Embryonic facial prominence (tissue), 1 donor: ENCODE results near the gene WNK1.
"Not testable (repeated sequence)": the region's sequence is repeated elsewhere in the genome, so short reads cannot be mapped to it uniquely, and the experiment has no call there.

Experiments used
- DNase-seq: peaks from one replicate; pipeline ENCODE4 v3.0.0-alpha.2; 2016; ENCODE audit errors: extremely low spot score

WNK1 gene

GRCh38 chr12:779745-780734, 27.7 kb downstream of the WNK1 start:
- DNase-seq, result no peak

GRCh38 chr12:780750-781379, 28.5 kb downstream of the WNK1 start:
- DNase-seq, result no peak

GRCh38 chr12:785706-786105, 33.3 kb downstream of the WNK1 start:
- no peak for DNase-seq

GRCh38 chr12:788288-788687, 35.9 kb downstream of the WNK1 start:
- DNase-seq, result no peak

DNA sequence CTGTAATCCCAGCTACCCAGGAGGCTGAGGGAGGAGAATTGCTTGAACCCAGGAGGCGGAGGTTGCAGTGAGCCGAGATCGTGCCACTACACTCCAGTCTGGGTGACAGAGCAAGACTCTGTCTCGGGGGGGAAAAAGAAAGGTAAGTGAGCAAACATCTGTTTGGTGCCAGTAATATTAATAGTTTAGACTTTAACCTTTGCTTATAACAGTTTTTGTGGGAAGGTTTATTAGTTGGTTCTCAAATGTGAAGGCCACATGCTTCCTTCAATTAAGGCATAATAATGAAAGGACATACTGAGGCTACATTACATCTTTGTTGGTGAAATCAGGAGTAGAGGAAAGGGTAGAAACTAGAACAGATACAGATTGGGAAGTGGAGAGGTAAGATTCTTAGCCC, 36.4 kb downstream of the WNK1 start:
- DNase-seq, result not testable (repeated sequence)

GRCh38 chr12:789852-790563, 37.6 kb downstream of the WNK1 start:
- DNase-seq, result no peak

GRCh38 chr12:790608-791007, 38.2 kb downstream of the WNK1 start:
- DNase-seq, result no peak

- no peak for DNase-seq
These were observed 40.7 kb downstream of the WNK1 start for GRCh38 chr12:793037-793436.

DNA sequence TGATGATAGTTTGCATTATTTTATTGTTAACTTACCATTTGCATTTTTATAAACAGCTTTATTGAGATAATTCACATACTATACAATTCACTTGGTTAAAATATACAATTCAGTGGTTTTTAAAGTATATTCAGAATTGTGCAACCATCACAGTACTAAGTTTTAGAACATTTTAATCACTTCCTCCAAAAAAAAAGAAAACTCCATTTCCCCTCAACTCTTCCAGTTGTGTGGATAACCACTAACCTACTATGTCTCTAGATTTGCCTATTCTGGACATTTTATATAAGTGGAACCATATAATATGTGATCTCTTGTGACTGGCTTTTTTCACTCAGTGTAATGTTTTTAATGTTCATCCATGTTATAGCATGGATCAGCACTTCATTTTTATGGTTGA, 41.3 kb downstream of the WNK1 start:
- DNase-seq, result no peak

- DNase-seq, result no peak
These were observed 42.9 kb downstream of the WNK1 start for GRCh38 chr12:795305-795704.

DNA sequence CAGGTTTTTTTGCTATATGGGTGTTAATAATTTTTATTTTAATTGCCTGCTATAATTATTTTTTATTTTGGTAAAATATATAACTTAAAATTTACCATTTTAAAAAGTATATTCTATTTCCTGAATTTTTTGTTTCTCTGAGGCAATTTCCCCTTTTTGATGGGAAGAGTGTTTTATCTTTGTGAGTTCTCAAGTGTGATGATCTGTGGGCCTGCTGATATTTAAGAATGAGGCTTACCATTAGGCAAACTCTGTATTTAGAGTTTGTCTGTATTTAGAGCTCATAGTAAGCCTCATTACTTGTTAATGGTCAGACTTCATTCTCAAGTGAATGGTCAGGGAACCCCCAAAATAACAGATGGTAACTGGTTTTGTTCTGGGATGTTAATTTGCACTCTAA, 48.0 kb downstream of the WNK1 start:
- DNase-seq, result no peak

DNA sequence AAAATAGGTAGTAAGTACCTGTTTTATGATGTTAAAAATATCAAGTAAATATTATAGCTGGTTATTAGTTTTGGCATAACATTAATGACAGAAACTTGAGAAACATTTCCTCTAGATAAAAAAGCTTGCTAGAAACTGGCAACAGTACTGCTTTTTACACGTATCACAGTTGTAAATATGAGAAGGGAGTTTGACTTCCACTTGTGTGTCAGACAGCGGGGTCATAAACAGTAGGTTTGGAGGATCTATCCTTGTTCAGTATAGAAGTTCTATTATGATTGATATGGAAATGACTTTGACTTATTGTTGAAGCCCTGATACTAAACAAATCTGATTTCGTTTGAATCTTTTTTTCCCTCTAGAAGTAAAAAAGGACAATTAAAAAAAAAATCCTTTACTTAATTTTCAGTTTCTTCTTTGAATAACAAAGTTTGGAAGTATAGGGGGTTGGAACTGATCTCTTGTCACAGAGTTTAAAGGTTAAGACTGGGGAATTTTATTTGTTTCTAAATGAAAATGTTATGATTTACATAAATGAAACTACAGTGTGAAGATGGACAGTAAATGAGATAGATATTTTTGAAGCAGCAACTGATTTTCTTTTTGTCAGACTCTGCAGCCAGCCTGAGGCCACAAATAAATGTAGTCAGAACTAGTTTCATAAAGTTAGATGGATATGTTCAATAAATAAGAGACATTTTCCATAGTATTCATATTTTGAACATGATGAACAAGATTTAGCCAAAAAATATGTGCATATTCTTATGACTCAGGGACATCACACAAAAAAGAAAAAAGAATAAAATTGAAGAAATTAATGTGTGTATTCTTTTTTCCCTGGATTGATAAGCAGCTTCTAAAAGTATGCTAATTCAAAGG, 50.1 kb downstream of the WNK1 start:
- DNase-seq, result no peak

DNA sequence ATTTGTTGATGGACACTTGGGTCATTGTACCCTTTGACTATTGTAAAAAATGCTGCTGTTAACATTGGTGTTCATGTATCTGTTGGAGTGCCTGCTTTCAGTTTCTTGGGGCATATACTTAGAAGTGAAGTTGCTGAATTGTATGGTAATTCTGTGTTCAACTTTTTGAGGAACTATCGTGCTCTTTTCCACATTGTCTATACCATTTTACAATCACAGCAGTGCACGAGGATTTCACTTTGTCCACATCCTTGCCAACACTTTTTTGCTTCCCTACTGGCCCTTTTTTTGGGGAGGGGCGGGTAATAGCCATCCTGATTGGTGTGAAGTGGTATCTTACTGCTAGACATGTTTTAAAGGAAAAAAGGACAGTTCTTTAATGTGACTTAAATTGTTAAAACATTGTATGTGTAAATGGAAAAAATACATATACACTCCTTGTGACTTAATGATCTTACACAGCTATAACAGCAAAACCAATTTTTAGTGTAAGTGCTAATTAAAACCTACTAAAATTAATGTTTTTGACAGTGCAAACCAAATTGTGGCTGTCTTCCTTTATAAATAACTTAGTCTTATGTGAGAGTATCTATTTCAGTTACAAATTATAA, 52.7 kb downstream of the WNK1 start:
- no peak for DNase-seq

DNA sequence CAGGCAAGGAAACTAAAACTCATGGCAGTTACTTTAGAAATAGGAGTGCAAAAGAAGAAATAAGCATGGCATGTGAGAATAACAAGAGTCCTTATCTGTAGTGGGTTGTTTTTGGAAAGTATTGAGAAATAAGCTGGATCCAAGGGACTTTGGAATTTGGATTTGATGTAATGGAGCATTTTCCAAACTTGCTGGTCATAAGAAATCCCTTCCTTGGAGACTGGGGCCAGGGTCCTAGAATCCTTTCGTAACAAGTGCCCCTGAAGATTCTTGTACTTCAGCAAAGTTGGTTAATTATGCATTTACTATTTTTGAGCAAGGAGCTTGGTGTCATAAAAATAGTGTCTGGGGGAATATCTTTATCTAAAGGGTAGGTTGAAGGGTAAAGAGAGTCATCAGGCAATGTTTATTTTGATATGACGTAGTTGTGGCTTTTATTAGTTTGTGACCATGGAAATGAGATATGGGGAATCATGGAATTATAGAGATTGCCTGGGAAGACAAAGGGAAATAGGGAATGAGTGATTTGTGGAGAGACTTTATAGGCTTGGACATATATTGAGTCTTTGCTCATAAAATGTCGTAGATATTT, 53.9 kb downstream of the WNK1 start:
- no peak for DNase-seq

- no peak for DNase-seq
These were observed 54.8 kb downstream of the WNK1 start for GRCh38 chr12:807041-807735.

DNA sequence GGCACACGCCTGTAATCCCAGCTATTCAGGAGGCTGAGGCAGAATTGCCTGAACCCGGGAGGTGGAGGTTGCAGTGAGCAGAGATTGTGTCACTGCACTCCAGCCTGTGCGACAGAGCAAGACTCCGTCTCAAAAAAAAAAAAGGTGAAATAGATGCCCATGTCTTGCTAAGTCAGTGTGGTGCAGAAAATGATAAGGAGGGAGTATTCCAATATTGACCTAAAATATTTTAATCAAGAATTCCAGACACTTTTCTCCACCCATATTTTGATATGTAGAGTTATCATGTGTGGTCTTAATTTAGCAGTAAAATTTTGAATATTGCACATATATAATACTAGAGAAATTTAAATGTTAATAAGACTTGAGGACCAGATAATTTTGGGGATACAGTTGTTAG, 57.7 kb downstream of the WNK1 start:
- DNase-seq, result no peak

GRCh38 chr12:810671-811415, 58.5 kb downstream of the WNK1 start:
- DNase-seq, result no peak

- DNase-seq, result no peak
These were observed 60.6 kb downstream of the WNK1 start for GRCh38 chr12:812950-813349.

- DNase-seq, result not testable (repeated sequence)
These were observed 65.1 kb downstream of the WNK1 start for GRCh38 chr12:817456-817855.
